Measurements from ENCODE around the gene MEGF8. TPM values are rescaled to one million over a fixed set of nuclear protein-coding genes. Genes with fewer than 3 reads are reported as not detected.

Gene MEGF8
- total and polyA plus RNA-seq, 10 of the 15 experiments (the other 5 are each of a cell fraction or from before 2014, with no cell fraction given) = 0.43 to 12.8 (median 2.7) TPM

- H3K4me1 ChIP-seq (ENCODE audit: control insufficient read depth, insufficient read depth, low read length) = no peaks in the 10 kb centered on the region
- ATAC-seq = no peak
- H3K36me3 ChIP-seq (ENCODE audit: control insufficient read depth in 2 of 2, insufficient read depth in 2 of 2, low read length in 1 of 2) = no peaks in the 10 kb centered on the region
- ChIA-PET POLR2A (no interaction called here), RAD21 (ENCODE audit: unreplicated experiment) (no interaction called here), CTCF (no interaction called here), SMC1A (ENCODE audit: uncharacterized antibody, unreplicated experiment) (no interaction called here)
- H2AFZ ChIP-seq (ENCODE audit: control insufficient read depth, low read depth, low read length) = no peak overlapping the region
- BruUV-seq (replicated peaks) = no TSS peak
- TF ChIP-seq TARDBP (IDR thresholded peaks at IDR 0.05; ENCODE audit: borderline replicate concordance) (no peak), ZNF687 (IDR thresholded peaks at IDR 0.05) (no peak), RUNX3 (IDR thresholded peaks at IDR 0.05; ENCODE audit: low read length) (no peak), RB1 (IDR thresholded peaks at IDR 0.05; ENCODE audit: borderline replicate concordance) (no peak), CBFB (IDR thresholded peaks at IDR 0.05; ENCODE audit: low read depth) (no peak), NFYA (IDR thresholded peaks at IDR 0.05; ENCODE audit: borderline replicate concordance, low read depth, low read length) (no peak), BHLHE40 (IDR thresholded peaks at IDR 0.05; ENCODE audit: borderline replicate concordance in 1 of 2, low read depth in 2 of 2, low read length in 1 of 2) (no peak), E4F1 (IDR thresholded peaks at IDR 0.05; ENCODE audit: borderline replicate concordance, partially characterized antibody) (no peak), NFXL1 (IDR thresholded peaks at IDR 0.05; ENCODE audit: borderline replicate concordance) (no peak), BCL11A (IDR thresholded peaks at IDR 0.05; ENCODE audit: low read depth, low read length) (no peak), PKNOX1 (IDR thresholded peaks at IDR 0.05) (no peak), CREB1 (IDR thresholded peaks at IDR 0.05; ENCODE audit: low read depth) (no peak), RAD51 (IDR thresholded peaks at IDR 0.05) (no peak), SMC3 (IDR thresholded peaks at IDR 0.05; ENCODE audit: borderline replicate concordance, low read length) (no peak), IKZF2 (IDR thresholded peaks at IDR 0.05) (no peak), SUPT20H (IDR thresholded peaks at IDR 0.05; ENCODE audit: borderline replicate concordance, control insufficient read depth, low read depth, low read length) (no peak), SPI1 (IDR thresholded peaks at IDR 0.05; ENCODE audit: borderline replicate concordance, insufficient read depth, low read depth, low read length) (no peak), HDAC2 (IDR thresholded peaks at IDR 0.05) (no peak)
- no peak overlapping the region for H3K27ac ChIP-seq (ENCODE audit: control insufficient read depth, insufficient read depth)
- no peak overlapping the region for H3K9ac ChIP-seq (ENCODE audit: control insufficient read depth, insufficient read depth, low read length)
- peaks cover 4 to 9% of the 10 kb centered on the region in 2 experiments; a peak in 3 of 4 replicates for H3K27me3 ChIP-seq (replicated peaks in 1 of 2; ENCODE audit: control insufficient read depth in 2 of 2, insufficient read depth in 2 of 2, low read length in 1 of 2)
- no peaks in the 10 kb centered on the region for H3K9me3 ChIP-seq (replicated peaks; ENCODE audit: control insufficient read depth, insufficient read depth, low read length)
- H3K4me2 ChIP-seq (ENCODE audit: control insufficient read depth, insufficient read depth) = no peak overlapping the region
- WGBS (ENCODE audit: insufficient coverage, insufficient replicate concordance, low lambda C conversion rate, missing lambda C conversion rate) = 52% methylated on average over 14 of the region's 14 CpGs
- intact Hi-C loops (cut with micrococcal nuclease; ENCODE audit: unreplicated experiment) (no loop called here), in situ Hi-C loops (cut with MboI) (no loop called here)
- H4K20me1 ChIP-seq (ENCODE audit: control insufficient read depth, insufficient read depth) = no peaks in the 10 kb centered on the region
- no peak overlapping the region for H3K4me3 ChIP-seq
- no peak for FAIRE-seq
- no peak for DNase-seq (ENCODE audit: low read depth, low spot score)
- no peaks in the 10 kb centered on the region for H3K79me2 ChIP-seq (ENCODE audit: control insufficient read depth, insufficient read depth, low read length)
These were observed 15.7 kb upstream of the MEGF8 start for GRCh38 chr19:42309686-42310085.

Measured in GM12878 (cell line).